IMR-90 (cell line): ENCODE data around the gene TCERG1L. TPM values are rescaled to one million over a fixed set of nuclear protein-coding genes. Genes with fewer than 3 reads are reported as not detected.

Experiments
- ATAC-seq: fragments of 200-7000 bp; cut with Tn5 transposase; 2 replicates; pipeline ENCODE4 v1.9.1; 2020; ENCODE audit warnings: low read depth, mild to moderate bottlenecking, moderate library complexity
- BruUV-seq: library from RNA; stranded (reverse); fragments of 400-500 nt; replicated peaks from 2 replicates; lab custom pipeline; 2021; lab: Mats Ljungman, UMichigan
- CTCF ChIA-PET: fragments of 300-600 bp; formaldehyde crosslinking; extraction: SDS; loops from one replicate; lab custom pipeline; 2021; ENCODE audit warnings: antibody characterized with exemption; lab: Yijun Ruan, JAX
- POLR2A ChIA-PET: fragments of 300-600 bp; sonication (Branson Sonifier 250); formaldehyde crosslinking; loops from one replicate; lab custom pipeline; 2022; ENCODE audit warnings: antibody characterized with exemption; ENCODE audit not compliant: unreplicated experiment; lab: Charles Lee
- DNase-seq: peaks from one replicate; pipeline ENCODE4 v3.0.0; 2013
- H2AFZ ChIP-seq: replicated peaks from 2 replicates; pipeline ENCODE3; 2013; ENCODE audit warnings: low read length, mild to moderate bottlenecking; ENCODE audit not compliant: poor library complexity
- H2AK5ac ChIP-seq: 2 replicates; pipeline ENCODE4 v1.6.1; 2013; ENCODE audit warnings: low read depth, low read length, inconsistent platforms
- H2AK9ac ChIP-seq: replicated peaks from 2 replicates; pipeline ENCODE3; 2013; ENCODE audit warnings: mild to moderate bottlenecking, low read depth, low read length, moderate library complexity; ENCODE audit not compliant: poor library complexity
- H2BK120ac ChIP-seq: 2 replicates; pipeline ENCODE4 v1.6.1; 2013; ENCODE audit warnings: low read depth, low read length, inconsistent platforms
- H2BK15ac ChIP-seq: 3 replicates; pipeline ENCODE4 v1.6.1; 2013; ENCODE audit warnings: low read depth, low read length, inconsistent platforms
- H2BK20ac ChIP-seq: 2 replicates; pipeline ENCODE4 v1.6.1; 2013; ENCODE audit warnings: low read depth, mild to moderate bottlenecking, inconsistent platforms, low read length, moderate library complexity
- H2BK5ac ChIP-seq: 2 replicates; pipeline ENCODE4 v1.6.1; 2013; ENCODE audit warnings: mild to moderate bottlenecking, low read depth, low read length, inconsistent platforms; ENCODE audit not compliant: poor library complexity, severe bottlenecking
- H3K14ac ChIP-seq: replicated peaks from 2 replicates; pipeline ENCODE4 v1.6.1; 2013; ENCODE audit warnings: low read depth, low read length, inconsistent platforms
- H3K18ac ChIP-seq: 2 replicates; pipeline ENCODE4 v1.6.1; 2013; ENCODE audit warnings: low read depth, low read length, control low read depth
- H3K23ac ChIP-seq: 2 replicates; pipeline ENCODE4 v1.6.1; 2013; ENCODE audit warnings: low read depth, low read length, inconsistent platforms
- H3K27ac ChIP-seq: 2 replicates; pipeline ENCODE4 v1.5.1; 2013; ENCODE audit warnings: mild to moderate bottlenecking, control low read depth, low read length; ENCODE audit not compliant: insufficient read depth
- H3K27me3 ChIP-seq: 2 replicates; pipeline ENCODE4 v1.6.1; 2013; ENCODE audit warnings: low read length; ENCODE audit not compliant: control insufficient read depth, insufficient read depth
- H3K36me3 ChIP-seq: 2 replicates; pipeline ENCODE4 v1.6.1; 2013; ENCODE audit warnings: low read length, mixed read lengths; ENCODE audit not compliant: control insufficient read depth, insufficient read depth
- H3K4ac ChIP-seq: 2 replicates; pipeline ENCODE4 v1.6.1; 2013; ENCODE audit warnings: low read depth, low read length, inconsistent platforms
- H3K4me1 ChIP-seq: 2 replicates; pipeline ENCODE4 v1.6.1; 2013; ENCODE audit warnings: low read length, mixed read lengths; ENCODE audit not compliant: control insufficient read depth, insufficient read depth
- H3K4me2 ChIP-seq: 2 replicates; pipeline ENCODE4 v1.6.1; 2013; ENCODE audit warnings: low read depth, mild to moderate bottlenecking, control low read depth, low read length, moderate library complexity
- H3K4me3 ChIP-seq: 2 replicates; pipeline ENCODE4 v1.5.1; 2013; ENCODE audit warnings: low read depth, mild to moderate bottlenecking, control low read depth, low read length, moderate library complexity; ENCODE audit not compliant: insufficient read depth
- H3K56ac ChIP-seq: 2 replicates; pipeline ENCODE4 v1.6.1; 2013; ENCODE audit warnings: low read length, inconsistent platforms; ENCODE audit not compliant: insufficient read depth; ENCODE audit errors: extremely low read depth
- H3K79me1 ChIP-seq, 2 experiments: 2 replicates each; pipeline ENCODE4 v1.6.1; 2013; ENCODE audit warnings: low read length in 2 of 2, inconsistent platforms in 1 of 2, low read depth in 1 of 2
- H3K9ac ChIP-seq: 2 replicates; pipeline ENCODE4 v1.6.1; 2013; ENCODE audit warnings: low read depth, low read length, control low read depth
- H3K9me1 ChIP-seq: 2 replicates; pipeline ENCODE4 v1.6.1; 2013; ENCODE audit warnings: low read length, inconsistent platforms; ENCODE audit not compliant: insufficient read depth
- H3K9me3 ChIP-seq: 2 replicates; pipeline ENCODE4 v1.6.1; 2013; ENCODE audit warnings: low read length; ENCODE audit not compliant: control insufficient read depth, insufficient read depth
- H4K20me1 ChIP-seq: 2 replicates; pipeline ENCODE4 v1.6.1; 2013; ENCODE audit warnings: low read length, inconsistent platforms; ENCODE audit not compliant: insufficient read depth
- H4K5ac ChIP-seq: 2 replicates; pipeline ENCODE4 v1.6.1; 2013; ENCODE audit warnings: mild to moderate bottlenecking, low read depth, low read length, control low read depth
- H4K8ac ChIP-seq, 2 experiments: 2 replicates each; pipeline ENCODE4 v1.6.1; 2013; ENCODE audit warnings: low read depth in 2 of 2, low read length in 2 of 2, control low read depth in 1 of 2, inconsistent platforms in 1 of 2
- H4K91ac ChIP-seq: 2 replicates; pipeline ENCODE4 v1.6.1; 2013; ENCODE audit warnings: low read depth, low read length, inconsistent platforms; ENCODE audit not compliant: insufficient read depth
- MAZ ChIP-seq: IDR thresholded peaks from 2 replicates; pipeline ENCODE4 v1.6.1; 2012; ENCODE audit warnings: low read depth, mild to moderate bottlenecking, low read length, improper control_type of control experiment, moderate library complexity, borderline replicate concordance
- SMC3 ChIP-seq: fragments of 150-350 bp; IDR thresholded peaks from 2 replicates; pipeline ENCODE4 v1.6.1; 2016; ENCODE audit warnings: low read depth, mild to moderate bottlenecking, antibody characterized with exemption, low read length, moderate library complexity
- WGBS, 2 experiments: methylation state at CpG; one replicate each; pipeline versions ENCODE4 v1.1.5 to v1.1.7; 2013; ENCODE audit warnings: missing lambda C conversion rate in 2 of 2; ENCODE audit not compliant: insufficient read length in 1 of 2; ENCODE audit errors: extremely low coverage in 2 of 2; 5-methylcytosine and 5-hydroxymethylcytosine counted together
- dilution Hi-C: fragments of 300-500 bp; cut with HindIII; formaldehyde crosslinking; loops from one replicate; pipeline ENCODE4 v1.14.3; 2018; ENCODE audit warnings: low sequenced_read_pairs; ENCODE audit not compliant: unreplicated experiment
- in situ Hi-C: fragments of 300-500 bp; cut with MboI; formaldehyde crosslinking; loops from 3 replicates; pipeline ENCODE4 v1.14.3; 2019; ENCODE audit warnings: low sequenced_read_pairs, inconsistent platforms, mixed read lengths
- intact Hi-C: fragments of 100-400 bp; cut with micrococcal nuclease; formaldehyde crosslinking; loops from 2 replicates; pipeline ENCODE4 v1.10.0; 2022
- polyA plus RNA-seq, 3 experiments: library from polyadenylated mRNA; depleted of rRNA; stranded (reverse); fragments of >200 nt; gene quantifications; 2 replicates each; pipeline ENCODE4 v1.2.3, GENCODE V29; 2012; ENCODE audit warnings: low replicate concordance in 1 of 3
- total RNA-seq: library from RNA; depleted of rRNA; stranded (reverse); fragments of >200 nt; gene quantifications from 2 replicates; pipeline ENCODE4 v1.2.3, GENCODE V29; 2012

The TCERG1L gene
- total and polyA plus RNA-seq, 2 of the 4 experiments (the other 2 are of a cell fraction), result not detected

DNA sequence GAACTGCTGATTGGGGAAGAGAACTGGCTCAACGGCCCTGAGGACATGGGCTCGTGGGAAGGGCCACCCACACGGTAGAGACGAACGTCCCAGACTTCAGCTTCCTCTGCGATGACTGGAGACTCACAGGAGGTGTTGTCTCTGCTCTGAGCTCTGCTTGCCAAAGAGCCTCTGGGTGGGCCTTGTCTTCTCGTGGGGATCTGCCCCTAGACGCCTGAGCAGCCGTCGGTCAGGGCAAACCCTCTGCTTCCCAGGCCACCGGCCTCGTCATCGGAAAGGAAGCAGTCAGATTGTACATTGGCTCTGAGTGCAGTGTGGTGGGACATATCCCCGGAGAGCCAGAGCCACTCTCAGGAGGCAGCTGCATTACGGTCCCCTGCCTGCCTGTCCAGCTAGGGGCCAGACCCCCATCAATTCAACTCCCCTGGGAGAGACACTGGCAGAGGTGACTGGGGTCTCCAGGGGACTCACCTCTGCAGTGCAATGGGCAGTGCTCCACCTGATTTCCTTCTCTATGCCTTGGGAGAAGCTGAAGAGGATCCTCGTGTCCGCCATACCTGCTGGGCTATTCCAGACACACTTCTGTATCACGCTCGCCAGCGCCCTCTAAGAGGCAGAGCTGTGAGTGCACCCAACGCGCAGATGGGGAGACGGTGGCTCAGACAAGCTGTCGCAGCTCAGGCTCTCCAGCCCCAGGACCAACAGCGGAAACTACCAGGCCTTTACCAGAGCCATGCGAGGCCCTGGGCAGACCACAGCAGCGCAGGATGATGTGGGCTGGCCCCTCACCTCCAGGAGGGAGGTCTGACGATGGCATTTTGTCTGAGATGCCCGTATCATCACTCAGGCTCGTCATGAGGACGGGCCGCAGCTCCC is 227.4 kb downstream of the TCERG1L start:
- H3K36me3 ChIP-seq, result no peaks in the 10 kb centered on the region
- H2BK15ac ChIP-seq, result no peak overlapping the region
- in situ Hi-C loops (no loop called here), intact Hi-C loops (no loop called here), dilution Hi-C loops (no loop called here)
- no peak overlapping the region for H2BK5ac ChIP-seq
- H3K4me2 ChIP-seq, result no peak overlapping the region
- no peak overlapping the region for H2BK120ac ChIP-seq
- H3K27me3 ChIP-seq, result no peaks in the 10 kb centered on the region
- BruUV-seq, result no TSS peak
- no peak overlapping the region for H3K27ac ChIP-seq
- CTCF ChIA-PET, result no interaction called here
- 59% methylated on average over 11 of the region's 32 CpGs; no CpG with 5 or more reads in 1 of the 2 experiments for WGBS, 2 experiments
- H3K14ac ChIP-seq, result no peak overlapping the region
- DNase-seq (no peak), ATAC-seq (no peak)
- H3K79me1 ChIP-seq, result no peaks in the 10 kb centered on the region
- POLR2A ChIA-PET, result no interaction called here
- no peak overlapping the region for H3K4me3 ChIP-seq
- no peak overlapping the region for H3K4ac ChIP-seq
- H4K91ac ChIP-seq, result no peak overlapping the region
- H4K20me1 ChIP-seq, result no peaks in the 10 kb centered on the region
- H2AFZ ChIP-seq, result no peak overlapping the region
- H4K8ac ChIP-seq, result no peak overlapping the region
- no peak overlapping the region for H2AK5ac ChIP-seq
- H2AK9ac ChIP-seq, result no peak overlapping the region
- no peak overlapping the region for H3K56ac ChIP-seq
- H2BK20ac ChIP-seq, result no peak overlapping the region
- H4K5ac ChIP-seq, result no peak overlapping the region
- H3K9me1 ChIP-seq, result no peaks in the 10 kb centered on the region
- no peak overlapping the region for H3K18ac ChIP-seq
- no peak overlapping the region for H3K9ac ChIP-seq
- TF ChIP-seq MAZ (no peak), SMC3 (no peak)
- H3K23ac ChIP-seq, result no peak overlapping the region
- H3K4me1 ChIP-seq, result no peaks in the 10 kb centered on the region
- peaks cover 66% of the 10 kb centered on the region for H3K9me3 ChIP-seq
